ENCODE data around the gene CUL7.

DNA sequence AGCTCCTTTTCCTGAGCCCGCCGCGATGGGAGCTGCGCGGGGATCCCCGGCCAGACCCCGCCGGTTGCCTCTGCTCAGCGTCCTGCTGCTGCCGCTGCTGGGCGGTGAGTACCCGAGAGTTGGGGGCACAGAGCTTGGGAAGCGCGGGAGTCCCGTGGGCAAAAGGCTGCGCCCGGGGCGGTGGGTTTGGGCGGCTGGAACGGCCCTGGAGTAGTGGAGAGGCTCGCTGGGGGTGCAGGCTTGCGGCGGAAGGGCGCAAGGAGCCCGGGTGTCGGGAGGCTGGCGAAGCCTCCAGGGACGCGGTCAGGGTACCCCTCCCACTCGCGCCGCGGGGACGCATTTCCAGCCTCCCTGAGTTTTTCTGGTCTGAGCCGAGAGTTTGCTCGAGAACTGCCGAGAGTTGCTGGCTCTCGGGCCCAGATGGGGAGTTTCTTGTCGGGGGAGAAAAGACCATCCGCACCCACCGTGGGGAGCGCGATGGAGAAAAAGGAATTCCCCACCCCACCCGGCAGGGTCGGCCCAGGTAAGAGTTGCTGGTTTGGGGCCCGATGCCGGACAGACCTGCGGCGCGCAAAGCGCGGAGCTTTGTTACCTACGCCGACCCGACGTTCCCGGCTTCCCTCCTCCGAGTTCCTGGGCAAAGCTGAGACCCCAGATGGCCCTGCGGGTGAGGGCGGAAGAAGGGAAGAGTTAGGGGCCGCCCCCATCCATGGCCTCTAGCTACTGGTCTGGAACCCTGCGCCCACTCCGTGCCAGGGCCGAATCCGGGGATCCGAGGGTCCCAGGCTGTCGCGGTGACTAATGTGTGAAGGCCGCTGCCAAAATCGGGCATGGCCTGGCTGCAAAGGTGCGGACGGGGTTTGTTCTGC is 23.0 kb upstream of the CUL7 start:
- TF ChIP-seq, protein P1, sequence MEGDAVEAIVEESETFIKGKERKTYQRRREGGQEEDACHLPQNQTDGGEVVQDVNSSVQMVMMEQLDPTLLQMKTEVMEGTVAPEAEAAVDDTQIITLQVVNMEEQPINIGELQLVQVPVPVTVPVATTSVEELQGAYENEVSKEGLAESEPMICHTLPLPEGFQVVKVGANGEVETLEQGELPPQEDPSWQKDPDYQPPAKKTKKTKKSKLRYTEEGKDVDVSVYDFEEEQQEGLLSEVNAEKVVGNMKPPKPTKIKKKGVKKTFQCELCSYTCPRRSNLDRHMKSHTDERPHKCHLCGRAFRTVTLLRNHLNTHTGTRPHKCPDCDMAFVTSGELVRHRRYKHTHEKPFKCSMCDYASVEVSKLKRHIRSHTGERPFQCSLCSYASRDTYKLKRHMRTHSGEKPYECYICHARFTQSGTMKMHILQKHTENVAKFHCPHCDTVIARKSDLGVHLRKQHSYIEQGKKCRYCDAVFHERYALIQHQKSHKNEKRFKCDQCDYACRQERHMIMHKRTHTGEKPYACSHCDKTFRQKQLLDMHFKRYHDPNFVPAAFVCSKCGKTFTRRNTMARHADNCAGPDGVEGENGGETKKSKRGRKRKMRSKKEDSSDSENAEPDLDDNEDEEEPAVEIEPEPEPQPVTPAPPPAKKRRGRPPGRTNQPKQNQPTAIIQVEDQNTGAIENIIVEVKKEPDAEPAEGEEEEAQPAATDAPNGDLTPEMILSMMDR (conservative IDR thresholded peaks at IDR 0.05 in 1 of 2, IDR thresholded peaks at IDR 0.05 in 1 of 2; ENCODE audit: low read depth in 1 of 2, low read length in 2 of 2), result no peak
- no peak for TF ChIP-seq EZH2 (IDR thresholded peaks at IDR 0.05; ENCODE audit: low read length, missing control alignments)
